ENCODE data around the gene TMIE. TPM values are rescaled to one million over a fixed set of nuclear protein-coding genes. Genes with fewer than 3 reads are reported as not detected.

Gene TMIE
- total and polyA plus RNA-seq, 2 of the 8 experiments (the other 6 are each of a cell fraction or from before 2014, with no cell fraction given): 0.45 to 0.67 TPM

- TF ChIP-seq RBBP5 (IDR thresholded peaks at IDR 0.05; ENCODE audit: borderline replicate concordance, low read depth, low read length) (no peak), GTF2F1 (IDR thresholded peaks at IDR 0.05; ENCODE audit: borderline replicate concordance, low read depth, low read length) (no peak), SIX5 (IDR thresholded peaks at IDR 0.05; ENCODE audit: low read depth, low read length) (no peak), RXRA (IDR thresholded peaks at IDR 0.05; ENCODE audit: insufficient read depth, low read depth, low read length) (no peak), SRF (IDR thresholded peaks at IDR 0.05; ENCODE audit: low read depth, low read length) (no peak), TAF7 (optimal IDR thresholded peaks at IDR 0.05; ENCODE audit: borderline replicate concordance, low read depth, low read length) (no peak), TCF12 (IDR thresholded peaks at IDR 0.05; ENCODE audit: low read depth, low read length) (no peak)
These were observed 30.2 kb upstream of the TMIE start (continued) for GRCh38 chr3:46670891-46671427.
